OCI-LY1 (cell line): Measurements from ENCODE around the gene TMEM115.

ENCODE experiments used
- H2AFZ ChIP-seq: fragments of 200-600 bp; sonication (generic), shearing (Covaris generic); 2 replicates; pipeline ENCODE4 v1.6.0; 2014; ENCODE audit warnings: antibody characterized with exemption, mild to moderate bottlenecking, low read length
- H3F3A ChIP-seq: fragments of 200-600 bp; sonication (generic), shearing (Covaris generic); 2 replicates; pipeline ENCODE4 v1.6.0; 2014; ENCODE audit warnings: mild to moderate bottlenecking, antibody characterized with exemption, low read length, moderate library complexity; ENCODE audit not compliant: insufficient read depth
- H3K27ac ChIP-seq: fragments of 200-600 bp; sonication (generic); 2 replicates; pipeline ENCODE4 v1.5.1; 2014; ENCODE audit warnings: low read length, mixed run types, mild to moderate bottlenecking, low read depth; ENCODE audit not compliant: poor library complexity, severe bottlenecking
- H3K27me3 ChIP-seq: fragments of 200-600 bp; sonication (generic); 2 replicates; pipeline ENCODE4 v1.6.0; 2014; ENCODE audit warnings: antibody characterized with exemption, mild to moderate bottlenecking, low read length, moderate library complexity; ENCODE audit not compliant: insufficient read depth
- H3K36me3 ChIP-seq: fragments of 200-600 bp; sonication (generic); 2 replicates; pipeline ENCODE4 v1.6.1; 2014; ENCODE audit warnings: mild to moderate bottlenecking, antibody characterized with exemption, low read length, moderate library complexity, mixed read lengths; ENCODE audit not compliant: insufficient read depth
- H3K4me1 ChIP-seq: fragments of 200-600 bp; sonication (generic); 2 replicates; pipeline ENCODE4 v1.5.1; 2014; ENCODE audit warnings: mild to moderate bottlenecking, low read length, moderate library complexity; ENCODE audit not compliant: insufficient read depth, severe bottlenecking
- H3K4me2 ChIP-seq: fragments of 200-600 bp; sonication (generic), shearing (Covaris generic); 2 replicates; pipeline ENCODE4 v1.6.1; 2014; ENCODE audit warnings: low read length
- H3K4me3 ChIP-seq: fragments of 200-600 bp; sonication (generic); 2 replicates; pipeline ENCODE4 v1.5.1; 2014; ENCODE audit warnings: low read length, low read depth, mild to moderate bottlenecking, mixed read lengths; ENCODE audit not compliant: poor library complexity, severe bottlenecking
- H3K79me2 ChIP-seq: fragments of 200-600 bp; shearing (Covaris generic); 2 replicates; pipeline ENCODE4 v1.6.1; 2016; ENCODE audit warnings: mixed run types, low read length, mixed read lengths; ENCODE audit not compliant: insufficient read depth
- H3K9ac ChIP-seq: fragments of 200-600 bp; sonication (generic), shearing (Covaris generic); 2 replicates; pipeline ENCODE4 v1.6.1; 2014; ENCODE audit warnings: mild to moderate bottlenecking, low read length, mixed read lengths
- H3K9me2 ChIP-seq: fragments of 200-600 bp; sonication (generic), shearing (Covaris generic); 2 replicates; pipeline ENCODE4 v1.6.1; 2014; ENCODE audit warnings: low read depth, mild to moderate bottlenecking, low read length, mixed read lengths
- H3K9me3 ChIP-seq: fragments of 200-600 bp; shearing (Covaris generic); 2 replicates; pipeline ENCODE4 v1.6.1; 2014; ENCODE audit warnings: low read length, mixed read lengths
- H4K20me1 ChIP-seq: fragments of 200-600 bp; sonication (generic), shearing (Covaris generic); 2 replicates; pipeline ENCODE4 v1.6.0; 2016; ENCODE audit warnings: mild to moderate bottlenecking, low read length; ENCODE audit not compliant: insufficient read depth
- CTCF ChIP-seq: fragments of 200-600 bp; sonication (generic), shearing (Covaris generic); IDR thresholded peaks from 2 replicates; pipeline ENCODE4 v1.5.1; 2017; ENCODE audit warnings: mild to moderate bottlenecking, antibody characterized with exemption, low read length, moderate library complexity, mixed read lengths
- EZH2 ChIP-seq: fragments of 200-600 bp; sonication (generic), shearing (Covaris generic); IDR thresholded peaks from 2 replicates; pipeline ENCODE4 v1.8.0; 2017; ENCODE audit warnings: borderline replicate concordance, mixed run types, mild to moderate bottlenecking, antibody characterized with exemption, low read length, moderate library complexity, mixed read lengths

Gene TMEM115

GRCh38 chr3:50337175-50337861 lies 22.0 kb downstream of the TMEM115 start:
- Histone ChIP-seq H3F3A (0 out of 2 replicates have a peak, but pooled peaks cover 5% of the 10 kb centered on the region), H4K20me1 (no peaks in the 10 kb centered on the region), H3K4me2 (peak overlapping the region; percentile 97), H2AFZ (no peak overlapping the region), H3K9ac (peak overlapping the region; percentile 96), H3K36me3 (peaks cover 18% of the 10 kb centered on the region; the same call in 1 of the 2 replicates), H3K27ac (peak overlapping the region; percentile 89), H3K9me2 (no peaks in the 10 kb centered on the region), H3K4me1 (peaks cover 68% of the 10 kb centered on the region), H3K79me2 (peaks cover 32% of the 10 kb centered on the region), H3K27me3 (no peaks in the 10 kb centered on the region), H3K9me3 (no peaks in the 10 kb centered on the region), H3K4me3 (peak overlapping the region; percentile 88)
- TF ChIP-seq EZH2 (no peak), CTCF (no peak)

- Histone ChIP-seq H3K9me3 (no peaks in the 10 kb centered on the region), H3K4me3 (peak overlapping the region; percentile 88), H3K9ac (peak overlapping the region; percentile 96), H3K4me1 (peaks cover 68% of the 10 kb centered on the region), H3K27ac (peak overlapping the region; percentile 75), H3K9me2 (no peaks in the 10 kb centered on the region), H4K20me1 (no peaks in the 10 kb centered on the region), H3K4me2 (peak overlapping the region; percentile 86), H3K27me3 (no peaks in the 10 kb centered on the region), H3F3A (0 out of 2 replicates have a peak, but pooled peaks cover 5% of the 10 kb centered on the region), H3K79me2 (peaks cover 32% of the 10 kb centered on the region), H2AFZ (no peak overlapping the region), H3K36me3 (peaks cover 26% of the 10 kb centered on the region)
- TF ChIP-seq CTCF (no peak), EZH2 (no peak)
These were observed 22.7 kb downstream of the TMEM115 start for GRCh38 chr3:50336452-50337174.

- Histone ChIP-seq H3K27ac (peak overlapping the region; percentile 19), H3F3A (0 out of 2 replicates have a peak, but pooled peaks cover 5% of the 10 kb centered on the region), H3K27me3 (no peaks in the 10 kb centered on the region), H3K4me1 (peaks cover 50% of the 10 kb centered on the region), H3K9me3 (no peaks in the 10 kb centered on the region), H3K79me2 (peaks cover 32% of the 10 kb centered on the region), H3K9me2 (no peaks in the 10 kb centered on the region), H3K9ac (peak overlapping the region; percentile 36; the same call in 1 of the 2 replicates), H3K36me3 (peaks cover 47% of the 10 kb centered on the region), H3K4me3 (no peak overlapping the region), H4K20me1 (no peaks in the 10 kb centered on the region), H2AFZ (no peak overlapping the region), H3K4me2 (peak overlapping the region; percentile 55)
- no peak for TF ChIP-seq CTCF
- TF ChIP-seq EZH2 = no peak
These were observed 24.8 kb downstream of the TMEM115 start for GRCh38 chr3:50334339-50335075.
